ENCODE measurements around the gene SGK1. TPM values are rescaled to one million over a fixed set of nuclear protein-coding genes. Genes with fewer than 3 reads are reported as not detected.
"Not testable (repeated sequence)": the region's sequence is repeated elsewhere in the genome, so short reads cannot be mapped to it uniquely, and the experiment has no call there.

The SGK1 gene
- total RNA-seq, 6 experiments from 2014 or later: 75.4 to 117 (median 104) TPM

- Mint-ChIP-seq H3K27ac (no peak overlapping the region), H3K4me1 (ENCODE audit: low read depth) (no peaks in the 10 kb centered on the region), H3K4me3 (no peak overlapping the region), H3K36me3 (ENCODE audit: low read depth) (no peaks in the 10 kb centered on the region), H3K27me3 (ENCODE audit: insufficient read depth) (peaks cover 4% of the 10 kb centered on the region; the same call in 1 of the 2 replicates), H3K9me3 (no peaks in the 10 kb centered on the region)
- DNase-seq: no peak
- TF ChIP-seq CTCF (IDR thresholded peaks at IDR 0.05): no peak
Observed at GRCh38 chr6:134309983-134310605, 7.8 kb downstream of the SGK1 start.

GRCh38 chr6:134309227-134309626 is 8.7 kb downstream of the SGK1 start:
- Mint-ChIP-seq H3K27me3 (ENCODE audit: insufficient read depth) (peaks cover 4% of the 10 kb centered on the region; the same call in 1 of the 2 replicates), H3K9me3 (no peaks in the 10 kb centered on the region), H3K27ac (no peak overlapping the region), H3K36me3 (ENCODE audit: low read depth) (no peaks in the 10 kb centered on the region), H3K4me3 (no peak overlapping the region), H3K4me1 (ENCODE audit: low read depth) (peaks cover 6% of the 10 kb centered on the region)
- no peak for TF ChIP-seq CTCF (IDR thresholded peaks at IDR 0.05)
- no peak for DNase-seq

GRCh38 chr6:134308800-134309199 is 9.1 kb downstream of the SGK1 start:
- Mint-ChIP-seq H3K27me3 (ENCODE audit: insufficient read depth) (peaks cover 4% of the 10 kb centered on the region; the same call in 1 of the 2 replicates), H3K36me3 (ENCODE audit: low read depth) (no peaks in the 10 kb centered on the region), H3K4me1 (ENCODE audit: low read depth) (peaks cover 10% of the 10 kb centered on the region), H3K4me3 (no peak overlapping the region), H3K27ac (no peak overlapping the region), H3K9me3 (no peaks in the 10 kb centered on the region)
- TF ChIP-seq CTCF (IDR thresholded peaks at IDR 0.05): no peak
- no peak for DNase-seq

GRCh38 chr6:134307870-134308269 is 10.0 kb downstream of the SGK1 start:
- TF ChIP-seq CTCF (IDR thresholded peaks at IDR 0.05): no peak
- no peak overlapping the region for H3K4me3 Mint-ChIP-seq
- H3K4me1 Mint-ChIP-seq (ENCODE audit: low read depth): peaks cover 13% of the 10 kb centered on the region
- H3K36me3 Mint-ChIP-seq (ENCODE audit: low read depth): no peaks in the 10 kb centered on the region
- H3K9me3 Mint-ChIP-seq: no peaks in the 10 kb centered on the region
- H3K27me3 Mint-ChIP-seq (ENCODE audit: insufficient read depth): no peaks in the 10 kb centered on the region
- no peak overlapping the region for H3K27ac Mint-ChIP-seq
- no peak for DNase-seq

GRCh38 chr6:134307075-134307474 is 10.8 kb downstream of the SGK1 start:
- H3K36me3 Mint-ChIP-seq (ENCODE audit: low read depth): no peaks in the 10 kb centered on the region
- DNase-seq: no peak
- H3K4me1 Mint-ChIP-seq (ENCODE audit: low read depth): peaks cover 13% of the 10 kb centered on the region
- no peak overlapping the region for H3K4me3 Mint-ChIP-seq
- no peak overlapping the region for H3K27ac Mint-ChIP-seq
- no peak for TF ChIP-seq CTCF (IDR thresholded peaks at IDR 0.05)
- no peaks in the 10 kb centered on the region for H3K27me3 Mint-ChIP-seq (ENCODE audit: insufficient read depth)
- no peaks in the 10 kb centered on the region for H3K9me3 Mint-ChIP-seq

- DNase-seq; H3K4me3 Mint-ChIP-seq; H3K27me3 Mint-ChIP-seq (ENCODE audit: insufficient read depth); H3K27ac Mint-ChIP-seq; H3K9me3 Mint-ChIP-seq; H3K36me3 Mint-ChIP-seq (ENCODE audit: low read depth): not testable (repeated sequence)
- H3K4me1 Mint-ChIP-seq (ENCODE audit: low read depth): peaks cover 20% of the 10 kb centered on the region
Observed at GRCh38 chr6:134304381-134304780, 13.5 kb downstream of the SGK1 start.
